Melanocyte of skin (primary cell): ENCODE measurements around the gene APEX2. TPM values are rescaled to one million over a fixed set of nuclear protein-coding genes. Genes with fewer than 3 reads are reported as not detected.

Experiments
- total RNA-seq, 2 donors: library from RNA; depleted of rRNA; stranded (reverse); fragments of >200 nt; gene quantifications; 2 replicates each; pipeline ENCODE4 v1.2.3, GENCODE V29; 2012

The APEX2 gene, protein sequence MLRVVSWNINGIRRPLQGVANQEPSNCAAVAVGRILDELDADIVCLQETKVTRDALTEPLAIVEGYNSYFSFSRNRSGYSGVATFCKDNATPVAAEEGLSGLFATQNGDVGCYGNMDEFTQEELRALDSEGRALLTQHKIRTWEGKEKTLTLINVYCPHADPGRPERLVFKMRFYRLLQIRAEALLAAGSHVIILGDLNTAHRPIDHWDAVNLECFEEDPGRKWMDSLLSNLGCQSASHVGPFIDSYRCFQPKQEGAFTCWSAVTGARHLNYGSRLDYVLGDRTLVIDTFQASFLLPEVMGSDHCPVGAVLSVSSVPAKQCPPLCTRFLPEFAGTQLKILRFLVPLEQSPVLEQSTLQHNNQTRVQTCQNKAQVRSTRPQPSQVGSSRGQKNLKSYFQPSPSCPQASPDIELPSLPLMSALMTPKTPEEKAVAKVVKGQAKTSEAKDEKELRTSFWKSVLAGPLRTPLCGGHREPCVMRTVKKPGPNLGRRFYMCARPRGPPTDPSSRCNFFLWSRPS
- total RNA-seq = 10 to 100 TPM in 1 of 2 donors, 1 to 10 TPM in 1; 9.3 to 16.0 TPM

GRCh38 chrX:54999717-55000598 is at the start of gene APEX2:
APEX2 (plus strand) TSS chrX:55000363; CDS start chrX:55000423, 60 bp downstream.

DNA sequence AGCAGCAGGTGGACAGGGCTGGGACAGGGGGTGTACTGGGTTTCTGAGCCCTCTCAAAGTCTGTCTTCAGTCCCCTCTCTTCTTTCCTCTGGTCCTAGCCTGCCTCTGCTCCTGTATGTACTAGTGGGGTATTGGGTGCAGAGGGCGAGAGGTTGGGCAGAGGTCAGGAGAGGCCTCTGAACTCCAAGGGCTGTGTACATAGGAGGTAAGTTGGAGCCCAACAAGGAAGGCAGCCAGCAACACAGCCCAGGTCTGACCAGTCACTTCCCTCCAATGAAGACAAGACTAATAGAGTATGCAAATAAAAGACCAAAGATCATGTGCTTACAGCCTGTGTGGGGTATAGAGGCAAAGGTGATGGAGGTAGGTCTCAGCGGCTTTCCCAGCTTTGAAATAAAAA is 6.1 kb upstream of the APEX2 start, which contains the start of gene PFKFB1:
Gene PFKFB1 (minus strand): TSS at position 90 of the 400 bp plus-strand sequence. CDS start 181 bp downstream, outside the sequence.

GRCh38 chrX:55030271-55031205 is 30.4 kb downstream of the APEX2 start, which contains the start of gene ALAS2:
ALAS2 (minus strand) TSS chrX:55030977; CDS start chrX:55026000, 4,977 bp downstream.

Other genes starting within 250 kb of the APEX2 start
- gene ITIH6, start 202.1 kb upstream of the APEX2 start, total RNA-seq = under 1 TPM in 1 of 2 donors, not detected in 1; under 0.01 TPM
- 100 to 1,000 TPM; 101 to 117 TPM for gene MAGED2, start 192.6 kb upstream of the APEX2 start, total RNA-seq
- 1 to 10 TPM; 4.8 to 6.7 TPM for gene TRO, start 79.5 kb upstream of the APEX2 start, total RNA-seq
- under 1 TPM in 1 of 2 donors, not detected in 1; under 0.01 TPM for gene PFKFB1, start 6.2 kb upstream of the APEX2 start, total RNA-seq
- gene ALAS2, start 30.6 kb downstream of the APEX2 start, total RNA-seq = not detected
- gene PAGE2B, start 74.7 kb downstream of the APEX2 start, total RNA-seq = not detected
- not detected for gene PAGE2, start 88.7 kb downstream of the APEX2 start, total RNA-seq
- gene PAGE5, start 220.0 kb downstream of the APEX2 start, total RNA-seq = not detected